Neural cell (in vitro differentiated cells): ENCODE data around the gene JPH4.

Source experiments
- CTCF ChIP-seq: fragments of 450-650 bp; IDR thresholded peaks from 2 replicates; pipeline ENCODE4 v1.5.1; 2014; ENCODE audit warnings: antibody characterized with exemption, mild to moderate bottlenecking, moderate library complexity; ENCODE audit not compliant: poor library complexity, severe bottlenecking
- EP300 ChIP-seq: fragments of 450-650 bp; conservative IDR thresholded peaks from 2 replicates; pipeline ENCODE4 v1.6.1; 2014; ENCODE audit warnings: antibody characterized with exemption, mild to moderate bottlenecking, moderate library complexity; ENCODE audit not compliant: poor library complexity, severe bottlenecking
- EZH2 ChIP-seq: fragments of 200-600, 300-800 bp; shearing (Covaris generic), sonication (generic); IDR thresholded peaks from 2 replicates; pipeline ENCODE4 v1.6.1; 2014; ENCODE audit warnings: antibody characterized with exemption, low read length, borderline replicate concordance, mild to moderate bottlenecking; ENCODE audit not compliant: insufficient read depth, poor library complexity, severe bottlenecking
- RAD21 ChIP-seq: fragments of 450-650 bp; conservative IDR thresholded peaks from 2 replicates; pipeline ENCODE4 v1.6.1; 2014; ENCODE audit warnings: antibody characterized with exemption, mild to moderate bottlenecking, moderate library complexity
- SMC3 ChIP-seq: fragments of 450-650 bp; conservative IDR thresholded peaks from 2 replicates; pipeline ENCODE4 v1.6.1; 2014; ENCODE audit warnings: antibody characterized with exemption, mild to moderate bottlenecking, moderate library complexity; ENCODE audit not compliant: poor library complexity
- TAF1 ChIP-seq: IDR thresholded peaks from 2 replicates; pipeline ENCODE4 v1.6.1; 2012; ENCODE audit warnings: low read depth
- TF ChIP-seq, protein P1 (sequence below): IDR thresholded peaks from 2 replicates; pipeline ENCODE4 v1.6.1; 2012; ENCODE audit warnings: borderline replicate concordance

DNA sequence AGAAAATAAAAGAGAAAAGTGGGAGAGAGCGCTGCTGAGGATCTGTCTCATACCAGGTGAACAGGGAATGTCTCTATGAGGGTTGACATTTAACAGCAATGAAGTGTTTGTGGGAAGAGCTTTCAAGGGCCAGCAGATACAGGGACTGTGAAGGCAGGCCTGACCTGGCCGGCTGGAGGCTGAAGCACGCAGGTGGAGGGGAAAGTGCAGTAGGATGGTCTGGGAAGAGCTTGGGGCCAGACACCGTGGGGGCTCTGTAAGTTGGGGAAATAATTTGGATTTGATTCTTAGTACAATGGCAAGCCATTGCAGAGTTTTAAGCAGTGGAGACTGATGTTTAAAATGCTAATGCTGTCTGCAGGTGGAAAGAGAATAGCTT lies 33.8 kb upstream of the JPH4 start:
- TF ChIP-seq CTCF (no peak), EZH2 (no peak), EP300 (no peak), TAF1 (no peak), SMC3 (no peak), RAD21 (no peak)
- TF ChIP-seq, protein P1, sequence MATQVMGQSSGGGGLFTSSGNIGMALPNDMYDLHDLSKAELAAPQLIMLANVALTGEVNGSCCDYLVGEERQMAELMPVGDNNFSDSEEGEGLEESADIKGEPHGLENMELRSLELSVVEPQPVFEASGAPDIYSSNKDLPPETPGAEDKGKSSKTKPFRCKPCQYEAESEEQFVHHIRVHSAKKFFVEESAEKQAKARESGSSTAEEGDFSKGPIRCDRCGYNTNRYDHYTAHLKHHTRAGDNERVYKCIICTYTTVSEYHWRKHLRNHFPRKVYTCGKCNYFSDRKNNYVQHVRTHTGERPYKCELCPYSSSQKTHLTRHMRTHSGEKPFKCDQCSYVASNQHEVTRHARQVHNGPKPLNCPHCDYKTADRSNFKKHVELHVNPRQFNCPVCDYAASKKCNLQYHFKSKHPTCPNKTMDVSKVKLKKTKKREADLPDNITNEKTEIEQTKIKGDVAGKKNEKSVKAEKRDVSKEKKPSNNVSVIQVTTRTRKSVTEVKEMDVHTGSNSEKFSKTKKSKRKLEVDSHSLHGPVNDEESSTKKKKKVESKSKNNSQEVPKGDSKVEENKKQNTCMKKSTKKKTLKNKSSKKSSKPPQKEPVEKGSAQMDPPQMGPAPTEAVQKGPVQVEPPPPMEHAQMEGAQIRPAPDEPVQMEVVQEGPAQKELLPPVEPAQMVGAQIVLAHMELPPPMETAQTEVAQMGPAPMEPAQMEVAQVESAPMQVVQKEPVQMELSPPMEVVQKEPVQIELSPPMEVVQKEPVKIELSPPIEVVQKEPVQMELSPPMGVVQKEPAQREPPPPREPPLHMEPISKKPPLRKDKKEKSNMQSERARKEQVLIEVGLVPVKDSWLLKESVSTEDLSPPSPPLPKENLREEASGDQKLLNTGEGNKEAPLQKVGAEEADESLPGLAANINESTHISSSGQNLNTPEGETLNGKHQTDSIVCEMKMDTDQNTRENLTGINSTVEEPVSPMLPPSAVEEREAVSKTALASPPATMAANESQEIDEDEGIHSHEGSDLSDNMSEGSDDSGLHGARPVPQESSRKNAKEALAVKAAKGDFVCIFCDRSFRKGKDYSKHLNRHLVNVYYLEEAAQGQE: no peak
